ENCODE data around the gene USO1.
"Not testable (repeated sequence)": the region's sequence is repeated elsewhere in the genome, so short reads cannot be mapped to it uniquely, and the experiment has no call there.

DNA sequence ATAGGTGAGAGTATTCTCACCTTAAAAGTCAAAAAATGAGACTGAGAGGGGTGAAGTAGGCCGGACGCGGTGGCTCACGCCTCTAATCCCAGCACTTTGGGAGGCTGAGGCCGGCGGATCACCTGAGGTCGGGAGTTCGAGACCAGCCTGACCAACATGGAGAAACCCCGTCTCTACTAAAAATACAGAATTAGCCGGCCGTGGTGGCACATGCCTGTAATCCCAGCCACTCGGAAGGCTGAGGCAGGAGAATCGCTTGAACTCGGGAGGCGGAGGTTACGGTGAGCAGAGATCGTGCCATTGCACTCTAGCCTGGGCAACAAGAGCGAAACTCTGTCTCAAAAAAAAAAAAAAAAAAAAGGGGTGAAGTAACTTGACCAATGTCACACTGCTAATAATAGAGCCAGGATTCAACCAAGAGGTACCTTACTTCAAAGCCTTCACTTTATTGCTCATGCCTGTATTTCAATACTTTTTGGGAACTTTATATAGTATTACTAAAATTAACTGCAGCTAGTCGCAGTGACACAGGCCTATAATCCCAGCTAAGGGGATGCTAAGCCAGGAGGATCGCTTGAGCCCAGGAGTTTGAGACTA is 1.7 kb downstream of the USO1 start:
- TF ChIP-seq, protein P1, sequence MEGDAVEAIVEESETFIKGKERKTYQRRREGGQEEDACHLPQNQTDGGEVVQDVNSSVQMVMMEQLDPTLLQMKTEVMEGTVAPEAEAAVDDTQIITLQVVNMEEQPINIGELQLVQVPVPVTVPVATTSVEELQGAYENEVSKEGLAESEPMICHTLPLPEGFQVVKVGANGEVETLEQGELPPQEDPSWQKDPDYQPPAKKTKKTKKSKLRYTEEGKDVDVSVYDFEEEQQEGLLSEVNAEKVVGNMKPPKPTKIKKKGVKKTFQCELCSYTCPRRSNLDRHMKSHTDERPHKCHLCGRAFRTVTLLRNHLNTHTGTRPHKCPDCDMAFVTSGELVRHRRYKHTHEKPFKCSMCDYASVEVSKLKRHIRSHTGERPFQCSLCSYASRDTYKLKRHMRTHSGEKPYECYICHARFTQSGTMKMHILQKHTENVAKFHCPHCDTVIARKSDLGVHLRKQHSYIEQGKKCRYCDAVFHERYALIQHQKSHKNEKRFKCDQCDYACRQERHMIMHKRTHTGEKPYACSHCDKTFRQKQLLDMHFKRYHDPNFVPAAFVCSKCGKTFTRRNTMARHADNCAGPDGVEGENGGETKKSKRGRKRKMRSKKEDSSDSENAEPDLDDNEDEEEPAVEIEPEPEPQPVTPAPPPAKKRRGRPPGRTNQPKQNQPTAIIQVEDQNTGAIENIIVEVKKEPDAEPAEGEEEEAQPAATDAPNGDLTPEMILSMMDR (conservative IDR thresholded peaks at IDR 0.05; ENCODE audit: low read depth in 2 of 2): not testable (repeated sequence)
- TF ChIP-seq, protein P2, sequence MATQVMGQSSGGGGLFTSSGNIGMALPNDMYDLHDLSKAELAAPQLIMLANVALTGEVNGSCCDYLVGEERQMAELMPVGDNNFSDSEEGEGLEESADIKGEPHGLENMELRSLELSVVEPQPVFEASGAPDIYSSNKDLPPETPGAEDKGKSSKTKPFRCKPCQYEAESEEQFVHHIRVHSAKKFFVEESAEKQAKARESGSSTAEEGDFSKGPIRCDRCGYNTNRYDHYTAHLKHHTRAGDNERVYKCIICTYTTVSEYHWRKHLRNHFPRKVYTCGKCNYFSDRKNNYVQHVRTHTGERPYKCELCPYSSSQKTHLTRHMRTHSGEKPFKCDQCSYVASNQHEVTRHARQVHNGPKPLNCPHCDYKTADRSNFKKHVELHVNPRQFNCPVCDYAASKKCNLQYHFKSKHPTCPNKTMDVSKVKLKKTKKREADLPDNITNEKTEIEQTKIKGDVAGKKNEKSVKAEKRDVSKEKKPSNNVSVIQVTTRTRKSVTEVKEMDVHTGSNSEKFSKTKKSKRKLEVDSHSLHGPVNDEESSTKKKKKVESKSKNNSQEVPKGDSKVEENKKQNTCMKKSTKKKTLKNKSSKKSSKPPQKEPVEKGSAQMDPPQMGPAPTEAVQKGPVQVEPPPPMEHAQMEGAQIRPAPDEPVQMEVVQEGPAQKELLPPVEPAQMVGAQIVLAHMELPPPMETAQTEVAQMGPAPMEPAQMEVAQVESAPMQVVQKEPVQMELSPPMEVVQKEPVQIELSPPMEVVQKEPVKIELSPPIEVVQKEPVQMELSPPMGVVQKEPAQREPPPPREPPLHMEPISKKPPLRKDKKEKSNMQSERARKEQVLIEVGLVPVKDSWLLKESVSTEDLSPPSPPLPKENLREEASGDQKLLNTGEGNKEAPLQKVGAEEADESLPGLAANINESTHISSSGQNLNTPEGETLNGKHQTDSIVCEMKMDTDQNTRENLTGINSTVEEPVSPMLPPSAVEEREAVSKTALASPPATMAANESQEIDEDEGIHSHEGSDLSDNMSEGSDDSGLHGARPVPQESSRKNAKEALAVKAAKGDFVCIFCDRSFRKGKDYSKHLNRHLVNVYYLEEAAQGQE (IDR thresholded peaks at IDR 0.05; ENCODE audit: unreplicated experiment): not testable (repeated sequence)
- not testable (repeated sequence) for TF ChIP-seq POLR2AphosphoS5 (IDR thresholded peaks at IDR 0.05; ENCODE audit: low read depth); EZH2 (IDR thresholded peaks at IDR 0.05; ENCODE audit: low read depth, unreplicated experiment)

Measured in GM23338 (cell line).